ENCODE results near the gene CUL9.
"Not testable (repeated sequence)": the region's sequence is repeated elsewhere in the genome, so short reads cannot be mapped to it uniquely, and the experiment has no call there.

Gene CUL9

GRCh38 chr6:43181942-43182860 is at the start of gene CUL9:
TSS of gene CUL9 (plus strand) at chr6:43182196. CDS start at chr6:43184311, 2,115 bp downstream.
- peak; percentile 94 for DNase-seq (ENCODE audit: low spot score)

GRCh38 chr6:43138267-43138666 is 43.7 kb upstream of the CUL9 start:
- DNase-seq (ENCODE audit: low spot score) = no peak

GRCh38 chr6:43139973-43140372 is 42.0 kb upstream of the CUL9 start:
- DNase-seq (ENCODE audit: low spot score) = not testable (repeated sequence)

GRCh38 chr6:43141644-43142043 is 40.4 kb upstream of the CUL9 start:
- no peak for DNase-seq (ENCODE audit: low spot score)

GRCh38 chr6:43142101-43142500 is 39.9 kb upstream of the CUL9 start:
- no peak for DNase-seq (ENCODE audit: low spot score)

- DNase-seq (ENCODE audit: low spot score) = peak; percentile 97
Observed at GRCh38 chr6:43143235-43144128, 38.5 kb upstream of the CUL9 start.

GRCh38 chr6:43144879-43145278 is 37.1 kb upstream of the CUL9 start:
- no peak for DNase-seq (ENCODE audit: low spot score)

GRCh38 chr6:43146261-43146660 is 35.7 kb upstream of the CUL9 start:
- no peak for DNase-seq (ENCODE audit: low spot score)

- DNase-seq (ENCODE audit: low spot score) = no peak
Observed at GRCh38 chr6:43146709-43147688, 35.0 kb upstream of the CUL9 start.

GRCh38 chr6:43147691-43148477 is 34.1 kb upstream of the CUL9 start:
- DNase-seq (ENCODE audit: low spot score) = no peak

- peak; percentile 55 for DNase-seq (ENCODE audit: low spot score)
Observed at GRCh38 chr6:43149265-43149664, 32.7 kb upstream of the CUL9 start.

GRCh38 chr6:43150051-43150751 is 31.8 kb upstream of the CUL9 start:
- no peak for DNase-seq (ENCODE audit: low spot score)

GRCh38 chr6:43159599-43159998 is 22.4 kb upstream of the CUL9 start:
- DNase-seq (ENCODE audit: low spot score) = no peak

GRCh38 chr6:43163899-43164298 is 18.1 kb upstream of the CUL9 start:
- DNase-seq (ENCODE audit: low spot score) = no peak

GRCh38 chr6:43170417-43170930 is 11.5 kb upstream of the CUL9 start:
- peak; percentile 88 for DNase-seq (ENCODE audit: low spot score)

GRCh38 chr6:43170931-43171706 is 10.9 kb upstream of the CUL9 start, which contains the start of gene SRF:
TSS of gene SRF (plus strand) at chr6:43171269. CDS start at chr6:43171657, 388 bp downstream.
- DNase-seq (ENCODE audit: low spot score) = peak; percentile 95

GRCh38 chr6:43171707-43172103 is 10.3 kb upstream of the CUL9 start:
- no peak for DNase-seq (ENCODE audit: low spot score)

- DNase-seq (ENCODE audit: low spot score) = peak; percentile 25
Observed at GRCh38 chr6:43172104-43173007, 9.6 kb upstream of the CUL9 start.

Data from AG20443 (cell line).